Myocyte (in vitro differentiated cells): ENCODE results near the gene BBS9. TPM values are rescaled to one million over a fixed set of nuclear protein-coding genes. Genes with fewer than 3 reads are reported as not detected.
"Not testable (repeated sequence)": the region's sequence is repeated elsewhere in the genome, so short reads cannot be mapped to it uniquely, and the experiment has no call there.

ENCODE experiments used
- DNase-seq: peaks from one replicate; pipeline ENCODE4 v3.0.0-alpha.2; 2012; ENCODE audit warnings: low read depth
- total RNA-seq: library from RNA; depleted of rRNA; stranded (reverse); fragments of >200 nt; gene quantifications from 2 replicates; pipeline ENCODE4 v1.2.3, GENCODE V29; 2014

BBS9 gene
- total RNA-seq, 1 donor from 2014 or later, result 16.2 TPM

DNA sequence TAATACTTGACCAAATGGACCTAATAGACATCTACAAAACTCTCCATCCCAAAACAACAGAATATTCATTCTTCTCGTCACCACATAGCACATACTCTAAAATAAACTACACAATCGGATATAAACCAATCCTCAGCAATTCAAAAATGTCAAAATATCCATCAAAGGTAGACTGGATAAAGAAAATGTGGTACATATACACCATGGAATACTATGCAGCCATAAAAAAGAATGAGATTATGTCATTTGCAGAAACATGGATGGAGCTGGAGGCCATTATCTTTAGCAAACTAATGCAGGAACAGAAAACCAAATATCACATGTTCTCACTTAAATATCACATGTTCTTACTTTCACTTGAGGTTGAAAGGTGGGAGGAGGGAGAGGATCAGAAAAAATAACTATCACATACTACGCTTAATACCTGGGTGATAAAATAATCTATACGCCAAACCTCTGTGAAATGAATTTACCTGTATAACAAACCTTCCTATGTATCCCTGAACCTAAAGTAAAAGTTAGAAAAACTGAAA, 142.5 kb downstream of the BBS9 start:
- DNase-seq, result not testable (repeated sequence)

DNA sequence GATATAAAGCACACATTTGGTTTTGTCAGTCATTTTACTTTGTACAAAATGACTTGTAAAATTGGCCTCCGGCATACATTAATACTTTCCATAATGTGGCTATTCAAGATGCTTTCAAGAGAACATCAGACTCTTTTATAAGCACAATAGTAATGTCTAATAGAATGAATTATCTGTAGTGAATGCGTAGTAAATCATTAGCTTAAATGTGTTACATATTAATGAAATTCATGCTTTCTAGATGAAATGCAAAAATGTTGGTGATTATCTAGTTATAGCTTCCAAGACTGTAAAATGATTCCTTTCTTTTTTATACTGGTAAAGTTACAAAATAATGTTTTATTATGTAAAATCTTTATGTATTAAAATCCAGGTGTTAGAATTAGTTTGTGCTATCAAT, 144.0 kb downstream of the BBS9 start:
- DNase-seq, result no peak

DNA sequence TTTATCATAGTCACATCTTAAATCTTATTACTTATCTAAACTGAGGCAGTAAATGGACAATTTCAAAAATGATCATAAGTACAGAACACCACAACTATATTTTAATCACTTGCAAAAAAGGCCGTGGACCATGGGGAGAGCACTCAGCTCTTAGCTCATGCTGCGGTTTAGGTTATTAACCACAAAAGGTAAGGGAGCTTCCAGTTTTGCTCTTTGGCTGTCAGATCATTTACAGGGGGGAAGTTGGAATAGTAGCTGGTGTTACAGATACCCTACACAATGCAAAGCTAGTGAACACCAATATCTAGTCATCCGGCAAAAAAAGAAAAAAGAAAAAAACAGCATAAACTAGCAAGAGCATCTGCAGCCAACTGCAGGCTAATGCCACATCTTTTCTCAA, 147.0 kb downstream of the BBS9 start:
- DNase-seq, result no peak

DNA sequence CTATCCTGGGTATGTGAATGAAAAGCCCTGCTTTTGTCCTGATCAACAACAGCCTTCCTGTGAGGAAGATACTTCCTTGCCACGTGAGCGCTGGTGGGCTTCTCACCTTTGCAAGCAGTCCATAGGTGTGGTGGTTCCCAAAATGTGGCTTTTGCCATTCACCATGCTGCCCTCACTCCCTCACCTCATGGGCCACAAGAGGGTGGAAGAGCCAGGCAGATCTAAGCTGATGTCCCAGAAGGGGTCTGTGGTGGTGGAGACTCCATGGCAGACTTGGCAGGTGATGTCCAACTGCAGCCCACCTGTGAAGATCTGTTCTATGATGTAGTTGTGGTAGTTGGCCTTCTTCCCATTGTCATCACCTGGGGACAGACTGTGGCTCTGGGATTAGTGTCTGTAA, 147.4 kb downstream of the BBS9 start:
- no peak for DNase-seq

DNA sequence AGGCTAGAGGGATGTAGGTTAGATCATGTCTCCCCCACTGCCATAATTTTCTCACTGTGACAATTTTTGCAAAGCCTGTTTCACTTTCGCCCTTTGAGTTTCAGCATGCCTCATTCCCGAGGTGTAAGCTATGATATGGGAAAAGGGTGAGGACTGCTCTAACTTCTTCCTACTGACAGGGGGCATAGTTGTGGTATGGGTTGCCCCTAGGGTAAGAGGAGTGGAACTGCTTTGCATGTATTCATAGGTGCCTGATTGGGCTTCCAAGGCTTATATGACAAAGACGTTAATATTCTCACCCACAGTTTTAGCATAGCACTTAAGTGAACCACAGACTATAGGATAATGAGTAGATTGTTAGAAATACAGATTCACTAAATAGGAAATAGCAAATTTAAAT, 148.7 kb downstream of the BBS9 start:
- no peak for DNase-seq

DNA sequence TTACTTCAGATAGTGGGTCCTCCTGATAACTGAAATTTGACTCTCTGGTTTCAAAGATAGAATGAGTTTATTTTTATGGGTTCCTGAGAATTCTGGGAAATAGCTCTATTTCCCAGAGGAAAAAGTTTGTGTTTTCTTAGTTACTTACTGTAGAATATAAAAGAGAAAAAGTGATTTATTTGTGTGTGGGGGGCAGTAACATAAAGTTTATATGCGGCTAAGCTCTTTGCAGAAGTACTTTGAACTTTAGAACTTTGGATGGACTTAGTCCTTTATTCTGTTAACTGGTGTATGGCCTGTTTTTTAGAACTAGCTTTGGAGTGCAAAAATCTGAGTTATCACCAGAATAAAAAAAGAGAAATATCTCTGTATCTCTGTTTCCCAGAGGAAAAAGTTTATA, 157.1 kb downstream of the BBS9 start:
- no peak for DNase-seq

DNA sequence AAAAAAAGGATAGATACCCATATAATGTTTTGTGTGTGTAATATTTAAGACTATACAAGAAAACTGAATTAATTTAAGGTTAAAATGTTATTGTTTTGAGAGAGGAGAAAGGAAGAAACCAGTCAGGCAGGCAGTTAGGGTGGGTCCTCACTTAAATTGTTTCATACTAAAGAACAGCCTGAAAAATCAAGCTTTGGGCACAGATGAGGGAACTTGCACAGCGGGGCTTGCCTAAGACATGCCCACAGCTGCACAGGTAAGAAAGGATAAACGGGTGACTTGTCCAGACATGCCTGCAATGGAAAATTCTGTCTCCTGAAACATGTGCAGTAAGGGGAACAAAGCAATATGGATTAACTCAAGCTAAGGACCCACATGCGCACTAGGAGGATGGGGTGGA, 158.4 kb downstream of the BBS9 start:
- DNase-seq, result no peak

DNA sequence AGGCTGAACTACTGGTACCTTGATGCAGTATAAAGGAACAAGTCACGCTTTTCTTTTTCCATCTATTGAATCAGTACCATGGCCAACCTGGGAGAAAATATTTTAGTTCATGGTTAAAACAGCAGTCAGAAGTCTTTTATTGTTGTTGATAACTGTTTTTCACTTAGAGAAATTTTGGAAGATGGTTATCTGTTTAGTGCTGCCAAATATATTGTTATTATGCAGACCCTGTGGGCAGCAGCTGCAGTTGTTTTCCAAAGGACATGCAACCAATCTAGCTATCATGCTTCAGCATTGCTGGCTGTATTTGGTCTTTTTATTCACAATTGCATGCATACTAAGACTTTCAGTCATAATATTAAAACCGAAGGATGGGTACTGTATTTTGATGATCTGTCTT, 169.5 kb downstream of the BBS9 start:
- DNase-seq, result no peak

DNA sequence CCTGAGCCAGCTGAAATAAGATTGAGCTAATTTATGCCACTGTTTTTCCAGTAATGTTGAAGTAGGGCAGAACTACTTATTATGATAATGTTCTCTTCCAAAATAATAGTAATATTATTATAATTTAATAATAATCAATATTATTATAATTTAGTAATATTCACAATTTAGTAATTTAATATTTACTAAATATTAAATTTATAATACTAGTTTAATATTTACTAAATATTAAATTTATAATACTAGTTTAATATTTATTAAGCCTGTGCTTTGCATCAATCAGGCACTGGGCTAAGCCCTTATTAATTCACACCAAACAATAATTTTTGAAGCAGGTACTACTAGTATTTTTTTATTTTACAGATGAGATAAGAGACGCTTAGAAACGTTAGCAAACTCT, 170.1 kb downstream of the BBS9 start:
- no peak for DNase-seq

DNA sequence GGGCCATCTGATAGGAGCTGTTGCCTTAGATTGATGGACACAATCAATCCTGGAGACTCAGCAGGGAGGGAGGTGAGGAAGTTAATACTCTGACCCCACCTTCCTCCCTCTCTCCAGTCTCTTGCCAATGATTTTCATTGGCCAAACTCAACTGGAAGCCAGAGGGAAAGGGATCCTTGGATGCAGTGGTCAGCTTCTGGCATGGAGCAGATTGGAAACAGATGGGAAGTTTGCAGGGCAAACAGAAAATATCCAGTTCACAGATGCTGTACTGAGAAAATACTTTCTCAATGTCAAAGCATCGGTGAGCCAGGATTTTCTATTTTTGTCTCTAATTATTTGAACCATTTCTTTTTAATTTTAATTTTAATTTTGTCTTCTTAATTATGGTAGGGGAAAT, 170.8 kb downstream of the BBS9 start:
- no peak for DNase-seq

DNA sequence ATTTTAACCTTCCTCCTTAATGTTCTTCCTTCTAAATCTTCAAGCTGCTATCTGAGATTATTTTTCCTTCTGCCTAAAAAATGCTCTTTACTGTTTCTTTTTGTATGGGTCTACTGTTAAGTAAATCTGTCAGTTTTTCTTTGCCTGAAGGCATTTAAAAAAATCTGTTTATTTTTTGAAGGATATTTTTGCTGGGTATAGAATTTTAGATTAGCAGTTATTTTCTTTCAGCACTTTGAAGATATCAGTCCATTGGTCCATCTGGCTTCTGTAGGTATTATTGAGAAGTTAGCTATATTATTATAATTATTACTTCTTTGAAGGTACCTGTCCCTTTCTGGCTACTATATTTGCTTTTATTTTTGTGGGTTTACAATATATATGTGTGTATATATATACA, 171.4 kb downstream of the BBS9 start:
- DNase-seq, result no peak

DNA sequence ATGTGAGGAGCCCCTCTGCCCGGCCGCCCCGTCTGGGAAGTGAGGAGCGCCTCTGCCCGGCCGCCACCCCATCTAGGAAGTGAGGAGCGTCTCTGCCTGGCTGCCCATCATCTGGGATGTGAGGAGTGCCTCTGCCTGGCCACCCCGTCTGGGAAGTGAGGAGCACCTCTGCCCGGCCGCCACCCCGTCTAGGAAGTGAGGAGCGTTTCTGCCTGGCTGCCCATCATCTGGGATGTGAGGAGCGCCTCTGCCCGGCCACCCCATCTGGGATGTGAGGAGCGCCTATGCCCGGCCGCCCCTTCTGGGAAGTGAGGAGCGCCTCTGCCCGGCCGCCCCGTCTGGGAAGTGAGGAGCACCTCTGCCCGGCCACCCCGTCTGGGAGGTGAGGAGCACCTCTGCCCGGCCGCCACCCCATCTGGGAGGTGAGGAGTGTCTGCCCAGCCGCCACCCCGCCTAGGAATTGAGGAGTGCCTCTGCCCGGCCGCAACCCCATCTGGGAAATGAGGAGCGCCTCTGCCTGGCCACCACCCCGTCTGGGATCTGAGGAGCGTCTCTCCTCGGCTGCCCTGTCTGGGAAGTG, 174.7 kb downstream of the BBS9 start:
- not testable (repeated sequence) for DNase-seq

DNA sequence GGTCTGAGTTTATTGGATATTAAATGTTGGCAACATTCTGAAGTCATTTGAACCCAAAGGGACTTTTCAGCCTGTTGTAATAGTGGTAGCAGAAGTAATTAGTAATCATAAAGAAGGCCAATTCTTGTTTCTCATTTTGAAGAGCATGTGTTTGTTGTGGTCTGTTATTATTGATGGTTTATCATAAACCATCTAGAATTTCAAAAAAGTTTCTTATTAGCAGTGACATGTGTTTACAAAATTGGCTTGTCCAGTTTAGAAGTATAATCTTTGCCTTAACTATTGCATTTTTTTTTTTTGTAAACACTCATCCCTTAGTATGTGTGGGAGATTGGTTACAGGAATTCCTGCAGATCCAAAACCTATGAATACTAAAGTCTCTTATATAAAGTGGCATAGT, 177.8 kb downstream of the BBS9 start:
- DNase-seq, result no peak

DNA sequence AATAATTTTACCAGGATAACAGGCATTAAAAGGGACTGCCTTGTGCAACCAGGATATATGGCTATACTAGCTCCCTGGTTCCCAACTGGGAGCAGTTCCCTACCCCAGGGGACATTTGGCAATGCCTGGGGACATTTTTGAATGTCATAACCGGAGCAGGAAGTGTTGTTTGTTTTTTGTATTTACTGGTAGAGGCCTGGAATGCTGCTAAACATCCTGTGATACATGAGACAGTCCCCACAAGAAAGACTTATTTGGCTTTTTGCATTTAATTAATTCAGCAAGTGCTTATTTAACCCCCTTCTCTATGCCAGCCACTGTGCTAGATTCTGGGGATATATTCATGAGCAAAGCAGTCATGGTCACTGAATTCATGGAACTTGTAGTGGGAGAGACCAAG, 181.2 kb downstream of the BBS9 start:
- no peak for DNase-seq

DNA sequence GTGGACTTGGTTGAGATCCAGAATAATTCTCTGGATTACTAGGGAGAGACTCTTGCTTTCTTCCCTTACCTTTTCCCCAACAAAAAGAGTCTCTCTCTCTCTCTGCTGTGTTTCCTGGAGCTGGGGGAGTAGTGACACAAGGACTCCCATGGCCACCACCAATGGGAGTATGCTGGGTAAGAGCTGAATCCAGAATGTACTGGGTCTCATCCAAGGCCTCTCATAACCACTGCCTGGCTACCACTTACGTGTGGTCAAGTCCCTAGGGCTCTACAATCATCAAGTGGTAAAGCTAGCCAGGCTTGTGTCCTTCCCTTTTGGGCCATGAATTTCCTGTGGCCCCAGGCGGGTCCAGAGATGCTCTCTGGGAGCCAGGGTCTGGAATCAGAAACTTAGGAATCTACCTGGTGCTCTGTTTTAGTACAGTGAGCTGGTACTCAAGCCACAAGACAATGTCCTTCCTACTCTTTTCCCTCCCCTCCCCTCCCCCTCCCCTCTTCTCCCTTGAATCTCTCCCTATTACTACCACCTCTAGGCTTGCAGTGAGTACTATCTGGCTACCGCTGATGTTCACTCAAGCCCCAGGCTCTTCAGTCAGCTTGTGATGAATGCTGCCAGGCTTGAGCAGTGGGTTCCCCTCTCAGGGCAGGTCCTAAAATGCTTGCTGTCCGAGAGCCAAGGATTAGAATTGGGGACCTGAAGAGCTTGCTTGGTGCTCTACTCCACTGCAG, 196.6 kb downstream of the BBS9 start:
- peak; percentile 40 for DNase-seq

DNA sequence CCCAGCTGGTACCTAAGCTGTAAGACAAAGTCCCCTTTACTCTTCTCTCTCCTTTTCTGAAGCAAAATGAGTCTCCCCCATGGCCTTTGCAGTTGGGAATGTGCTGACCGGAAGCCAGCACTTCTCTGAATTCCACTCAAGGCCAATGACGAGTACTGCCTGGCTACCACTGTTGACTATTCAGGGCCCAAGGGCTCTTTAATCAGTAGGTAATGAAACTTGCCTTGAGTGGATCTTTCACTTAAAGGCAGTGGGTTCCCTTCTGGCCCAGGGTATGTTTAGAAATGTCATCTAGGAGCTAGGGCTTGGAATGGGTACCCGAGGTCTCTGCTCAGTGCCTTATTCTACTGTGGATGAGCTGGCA, 197.1 kb downstream of the BBS9 start:
- no peak for DNase-seq

DNA sequence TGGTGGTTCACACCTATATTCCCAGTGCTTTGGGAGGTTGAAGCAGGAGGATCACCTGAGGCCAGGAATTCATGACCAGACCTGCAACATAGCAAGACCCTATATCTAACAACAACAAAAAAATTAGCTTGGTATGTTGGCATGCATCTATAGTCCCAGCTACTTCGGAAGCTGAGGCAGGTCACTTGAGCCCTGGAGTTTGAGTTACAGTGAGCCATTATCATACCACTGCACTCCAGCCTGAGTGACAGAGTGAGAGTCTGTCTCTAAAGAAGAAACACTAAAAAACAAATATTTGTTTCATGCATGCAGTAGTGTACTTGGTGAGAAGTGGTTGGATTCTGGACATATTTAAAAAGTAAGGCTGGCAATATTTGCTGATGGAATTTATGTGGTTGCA, 198.1 kb downstream of the BBS9 start:
- DNase-seq, result no peak

DNA sequence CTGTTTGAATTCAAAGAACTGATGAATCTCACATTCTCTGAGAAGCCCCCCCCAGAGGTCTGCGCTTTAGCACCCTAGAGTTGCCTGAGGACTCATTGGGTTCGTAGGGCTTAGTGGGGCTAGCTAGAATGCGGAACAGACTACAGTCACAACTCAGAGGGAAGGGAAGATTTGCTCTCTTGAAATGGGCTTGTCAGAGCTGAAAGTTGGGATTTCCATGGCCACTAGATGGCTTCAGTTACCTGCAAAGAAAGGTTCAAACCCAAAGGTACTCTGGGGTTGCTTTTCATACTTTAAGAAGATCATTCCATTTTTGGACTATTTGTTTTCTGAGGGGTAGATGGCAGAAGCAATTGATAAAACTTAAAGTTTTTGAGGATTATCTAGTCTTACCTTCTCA, 205.0 kb downstream of the BBS9 start:
- peak; percentile 29 for DNase-seq

DNA sequence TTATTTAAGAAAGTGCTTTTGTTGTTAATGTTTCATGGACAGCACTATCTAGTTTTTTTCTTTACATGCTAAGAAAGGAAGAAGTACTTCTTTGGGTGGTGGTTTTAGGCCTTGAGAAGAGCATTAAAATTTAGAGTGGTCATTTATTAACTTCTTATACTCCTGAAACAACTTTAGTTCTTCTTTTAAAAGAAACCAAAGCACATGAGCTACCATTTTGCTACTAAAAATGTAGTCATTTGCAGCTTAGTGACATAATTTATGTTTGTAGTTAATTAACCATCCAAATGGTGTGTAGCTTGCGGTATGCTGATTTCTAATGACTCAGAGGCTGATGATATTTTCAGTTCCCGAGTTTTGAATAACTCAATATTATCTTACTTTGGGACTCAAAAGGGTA, 207.5 kb downstream of the BBS9 start:
- no peak for DNase-seq

DNA sequence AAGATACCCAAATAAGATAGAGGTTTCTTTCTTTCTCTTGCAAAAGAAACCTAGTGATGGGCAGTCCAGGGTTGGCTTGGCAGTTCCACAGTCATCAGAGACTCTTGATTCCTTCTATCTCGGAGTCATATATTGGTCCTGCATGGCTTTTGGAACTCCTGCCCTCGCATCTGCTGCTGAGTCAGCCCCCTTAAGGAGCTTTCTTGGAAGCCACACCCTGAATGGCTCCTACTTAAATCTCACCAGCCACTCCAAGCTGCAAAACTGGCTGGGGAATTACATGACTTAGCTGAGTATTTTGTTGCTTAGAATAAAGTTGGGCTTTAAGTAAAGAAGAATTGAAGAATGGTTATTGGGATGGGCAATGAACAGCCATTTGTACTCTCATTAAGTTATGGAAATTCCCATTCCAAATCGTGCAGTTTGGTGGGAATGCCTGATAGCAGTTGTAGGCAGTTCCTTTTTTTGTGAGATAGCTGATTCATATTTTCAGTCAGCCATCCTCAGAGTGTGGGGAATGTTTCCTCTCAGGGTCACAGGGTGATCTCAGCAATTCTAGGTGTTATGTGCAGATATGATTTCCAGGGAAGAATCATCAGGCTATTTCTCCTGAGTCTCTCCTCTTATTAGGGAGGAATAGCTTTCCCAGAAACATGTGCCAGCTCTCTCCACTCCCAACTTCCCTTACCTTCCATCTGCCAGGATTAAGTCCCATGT, 209.9 kb downstream of the BBS9 start:
- DNase-seq, result peak; percentile 49

DNA sequence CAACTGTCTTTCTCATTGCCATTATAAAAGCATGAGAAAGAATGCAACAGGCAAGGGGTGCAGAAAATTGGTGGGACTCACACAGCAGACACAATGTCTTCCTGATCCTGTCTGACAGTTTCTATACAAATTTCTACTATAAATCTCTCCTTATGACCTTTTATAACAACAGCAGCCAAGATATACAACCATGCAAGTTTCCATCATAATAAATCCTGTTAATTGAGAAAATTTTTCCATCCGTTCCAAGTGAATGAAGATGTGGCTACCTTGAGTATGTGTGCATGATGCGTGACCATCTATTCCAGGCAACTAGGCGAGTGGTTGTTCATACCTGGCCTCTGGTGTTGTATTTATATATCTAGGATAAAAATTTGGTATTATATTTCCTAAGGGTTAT, 216.7 kb downstream of the BBS9 start:
- DNase-seq, result no peak

DNA sequence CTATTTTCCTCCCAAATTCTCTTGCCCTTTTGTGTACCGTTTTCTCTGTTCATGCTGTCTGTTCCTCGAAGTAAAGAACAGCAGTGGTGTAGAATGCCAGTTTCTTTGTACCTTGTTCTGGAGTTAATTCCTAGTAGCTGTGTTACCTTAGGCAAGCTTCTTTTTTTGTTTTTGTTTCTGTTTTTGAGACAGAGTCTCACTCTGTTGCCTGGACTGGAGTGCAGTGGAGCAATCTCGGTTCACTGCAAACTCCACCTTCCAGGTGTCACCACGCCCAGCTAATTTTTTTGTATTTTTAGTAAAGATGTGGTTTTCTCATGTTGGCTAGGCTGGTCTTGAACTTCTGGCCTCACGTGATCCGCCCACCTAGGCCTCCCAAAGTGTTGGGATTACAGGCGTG, 221.2 kb downstream of the BBS9 start:
- DNase-seq, result no peak

DNA sequence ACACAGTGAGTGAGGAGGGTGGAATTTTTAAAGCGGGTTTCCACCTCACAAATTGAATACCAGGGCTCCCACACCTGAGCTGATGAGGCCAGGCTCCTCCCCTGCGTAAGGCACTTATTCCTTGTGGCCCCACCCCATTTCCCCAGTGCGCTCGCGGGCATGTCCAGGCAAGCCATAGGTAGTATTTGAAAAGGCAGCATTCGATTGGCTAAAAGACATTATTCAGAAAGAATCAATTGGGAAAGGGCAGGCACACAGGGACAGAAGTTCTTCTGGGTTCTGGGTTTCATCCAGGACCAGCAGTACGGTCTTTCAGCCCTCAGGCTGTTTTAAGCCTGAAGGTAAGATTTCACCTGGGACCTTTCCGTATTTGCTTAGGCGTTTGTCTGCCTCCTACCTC, 222.3 kb downstream of the BBS9 start:
- no peak for DNase-seq
